GM23248 (cell line): ENCODE data around the gene TPRG1L. TPM values are rescaled to one million over a fixed set of nuclear protein-coding genes. Genes with fewer than 3 reads are reported as not detected.

Source experiments
- DNase-seq: peaks from one replicate; pipeline ENCODE4 v3.0.0-alpha.2; 2015
- H2AFZ ChIP-seq: fragments of 200-600 bp; sonication (generic); 2 replicates; pipeline ENCODE4 v1.6.1; 2016; ENCODE audit warnings: antibody characterized with exemption
- H3F3A ChIP-seq: fragments of 200-600 bp; sonication (generic); 2 replicates; pipeline ENCODE4 v1.6.1; 2016; ENCODE audit warnings: mild to moderate bottlenecking, antibody characterized with exemption, mixed run types; ENCODE audit not compliant: insufficient read depth
- H3K27ac ChIP-seq: fragments of 200-600 bp; sonication (generic); 2 replicates; pipeline ENCODE4 v1.5.1; 2016; ENCODE audit warnings: mild to moderate bottlenecking
- H3K27me3 ChIP-seq: fragments of 200-600 bp; sonication (generic); replicated peaks from 2 replicates; pipeline ENCODE4 v1.6.1; 2016; ENCODE audit warnings: mild to moderate bottlenecking; ENCODE audit not compliant: insufficient read depth
- H3K36me3 ChIP-seq: fragments of 200-600 bp; sonication (generic); 2 replicates; pipeline ENCODE4 v1.6.1; 2016; ENCODE audit warnings: low read depth, mild to moderate bottlenecking
- H3K4me1 ChIP-seq: fragments of 200-600 bp; sonication (generic); 2 replicates; pipeline ENCODE4 v1.6.1; 2016; ENCODE audit warnings: mild to moderate bottlenecking; ENCODE audit not compliant: insufficient read depth
- H3K4me2 ChIP-seq: fragments of 200-600 bp; sonication (generic); one replicate; pipeline ENCODE4 v1.6.1; 2016; ENCODE audit warnings: mild to moderate bottlenecking; ENCODE audit not compliant: unreplicated experiment
- H3K4me3 ChIP-seq: fragments of 200-600 bp; sonication (generic); 2 replicates; pipeline ENCODE4 v1.5.1; 2016; ENCODE audit warnings: mild to moderate bottlenecking
- H3K79me2 ChIP-seq: fragments of 200-600 bp; sonication (generic); 2 replicates; pipeline ENCODE4 v1.6.1; 2016; ENCODE audit warnings: mild to moderate bottlenecking; ENCODE audit not compliant: insufficient read depth
- H3K9ac ChIP-seq: fragments of 200-600 bp; sonication (generic); 2 replicates; pipeline ENCODE4 v1.6.1; 2016; ENCODE audit warnings: mild to moderate bottlenecking
- H3K9me2 ChIP-seq: fragments of 200-600 bp; sonication (generic); 2 replicates; pipeline ENCODE4 v1.6.1; 2016; ENCODE audit warnings: mixed run types, mild to moderate bottlenecking, moderate library complexity; ENCODE audit not compliant: insufficient read depth
- H3K9me3 ChIP-seq: fragments of 200-600 bp; sonication (generic); one replicate; pipeline ENCODE4 v1.6.1; 2017; ENCODE audit warnings: low read depth
- H4K20me1 ChIP-seq: fragments of 200-600 bp; sonication (generic); 2 replicates; pipeline ENCODE4 v1.6.0; 2016; ENCODE audit not compliant: insufficient read depth
- EZH2 ChIP-seq: fragments of 200-600 bp; sonication (generic); IDR thresholded peaks from 2 replicates; pipeline ENCODE4 v1.6.1; 2018; ENCODE audit warnings: antibody characterized with exemption, mild to moderate bottlenecking; ENCODE audit not compliant: insufficient read depth, poor library complexity, severe bottlenecking
- EZH2phosphoT487 ChIP-seq: fragments of 200-600 bp; sonication (generic); IDR thresholded peaks from 2 replicates; pipeline ENCODE4 v1.6.1; 2018; ENCODE audit warnings: antibody characterized with exemption, moderate library complexity, mild to moderate bottlenecking, low read depth; ENCODE audit not compliant: insufficient read depth
- WGBS, 2 experiments: methylation state at CpG; one replicate each; pipeline ENCODE4 v1.1.6; 2015 to 2017; ENCODE audit warnings: low lambda C conversion rate in 2 of 2, low coverage in 1 of 2; ENCODE audit errors: missing lambda C conversion rate in 2 of 2; 5-methylcytosine and 5-hydroxymethylcytosine counted together
- in situ Hi-C: fragments of 300-500 bp; cut with MboI; formaldehyde crosslinking; loops from 2 replicates; pipeline ENCODE4 v1.15.0; 2020
- polyA plus RNA-seq: library from polyadenylated mRNA; unstranded; fragments of >200 nt; fragmentation: Nextera tagmentation; extraction: Ambion mirVana; gene quantifications from 2 replicates; pipeline ENCODE4 v1.2.1, GENCODE V29; 2016
- total RNA-seq: library from RNA; depleted of rRNA; stranded (reverse); fragments of >200 nt; shearing (Covaris generic); gene quantifications from 2 replicates; pipeline ENCODE4 v1.2.3, GENCODE V29; 2014

TPRG1L gene
- total and polyA plus RNA-seq, 2 experiments from 2014 or later, result 30.7 to 30.9 TPM

DNA sequence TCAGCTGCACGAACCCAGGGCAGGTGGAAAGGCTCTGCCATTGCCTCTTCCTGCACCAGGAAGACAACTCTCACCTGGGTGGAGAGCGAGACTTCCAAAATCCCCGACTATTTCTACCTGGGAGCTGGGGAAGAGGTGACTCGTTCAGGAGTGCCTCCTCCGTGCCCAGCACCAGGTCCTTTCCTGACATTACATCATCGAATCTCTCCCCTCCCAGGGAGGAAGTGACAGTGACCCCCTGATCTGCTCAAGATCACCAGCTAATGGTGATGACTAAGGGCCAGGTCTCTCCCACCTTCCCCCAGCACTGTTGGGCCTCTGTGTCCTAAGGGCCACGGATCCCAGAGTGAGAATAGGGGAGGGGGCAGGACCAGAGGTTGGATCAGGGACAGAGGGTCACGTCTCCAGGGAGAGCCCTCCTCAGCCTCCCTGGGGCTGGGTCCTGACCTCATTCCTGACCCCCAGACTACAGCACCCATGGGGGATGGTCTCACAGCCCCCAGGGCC is 20.3 kb upstream of the TPRG1L start:
- Histone ChIP-seq H3K4me1 (no peaks in the 10 kb centered on the region), H3K4me3 (no peak overlapping the region), H3K27ac (no peak overlapping the region), H3K9ac (no peak overlapping the region), H3K9me3 (no peaks in the 10 kb centered on the region), H3K27me3 (0 out of 2 replicates have a peak, but pooled peaks cover 4% of the 10 kb centered on the region), H2AFZ (no peak overlapping the region), H3F3A (no peaks in the 10 kb centered on the region), H3K79me2 (no peaks in the 10 kb centered on the region), H3K36me3 (no peaks in the 10 kb centered on the region), H3K4me2 (no peak overlapping the region), H4K20me1 (no peaks in the 10 kb centered on the region), H3K9me2 (no peaks in the 10 kb centered on the region)
- TF ChIP-seq EZH2phosphoT487, result no peak
- TF ChIP-seq EZH2, result no peak
- 81 to 88% methylated on average over 8 of the region's 8 CpGs for WGBS, 2 experiments
- no peak for DNase-seq
- in situ Hi-C loops, result no loop called here

DNA sequence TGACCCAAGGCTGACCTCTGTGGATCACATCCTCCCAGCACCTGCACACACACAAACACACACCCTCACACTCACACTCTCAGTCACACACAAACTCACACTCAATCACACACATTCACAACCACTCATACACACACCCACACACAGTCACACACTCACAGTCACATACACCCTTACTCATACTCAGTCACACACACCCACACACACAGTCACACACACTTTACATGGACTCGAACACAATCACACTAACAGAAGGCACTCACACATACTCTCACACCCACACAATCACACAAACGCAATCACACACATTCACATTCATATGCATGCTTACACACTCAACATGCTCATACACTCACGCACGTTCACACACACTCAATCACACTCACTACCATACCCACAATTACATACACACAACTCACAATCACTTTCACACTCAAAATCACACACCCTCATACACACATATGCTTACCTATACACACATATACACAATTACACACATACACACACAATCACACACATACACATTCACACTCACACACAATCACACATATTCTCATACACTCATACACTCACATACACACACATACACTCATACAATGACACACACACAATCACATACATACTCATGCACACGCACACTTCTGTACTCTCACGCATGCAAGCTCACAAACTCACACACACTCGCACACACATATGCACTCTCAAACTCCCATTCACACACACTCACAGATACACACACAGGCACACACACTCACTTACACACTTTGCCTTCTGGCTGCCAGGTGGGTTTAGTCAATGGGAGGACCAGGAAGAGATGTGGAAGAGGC is 19.6 kb upstream of the TPRG1L start:
- H3F3A ChIP-seq, result no peaks in the 10 kb centered on the region
- H3K9me2 ChIP-seq, result no peaks in the 10 kb centered on the region
- H3K9me3 ChIP-seq, result no peaks in the 10 kb centered on the region
- no peak overlapping the region for H3K9ac ChIP-seq
- no peak overlapping the region for H3K27ac ChIP-seq
- no peak overlapping the region for H2AFZ ChIP-seq
- no peak overlapping the region for H3K4me2 ChIP-seq
- H3K36me3 ChIP-seq, result no peaks in the 10 kb centered on the region
- no peaks in the 10 kb centered on the region for H3K79me2 ChIP-seq
- WGBS, 2 experiments, result 77 to 78% methylated on average over 7 of the region's 7 CpGs
- TF ChIP-seq EZH2 (no peak), EZH2phosphoT487 (no peak)
- no peaks in the 10 kb centered on the region for H3K4me1 ChIP-seq
- H3K4me3 ChIP-seq, result no peak overlapping the region
- H4K20me1 ChIP-seq, result no peaks in the 10 kb centered on the region
- DNase-seq, result no peak
- peaks cover 8% of the 10 kb centered on the region; the same call in 1 of the 2 replicates for H3K27me3 ChIP-seq
- in situ Hi-C loops, result no loop called here

GRCh38 chr1:3606779-3607702 is 17.8 kb upstream of the TPRG1L start:
- DNase-seq, result no peak
- Histone ChIP-seq H3K4me1 (no peaks in the 10 kb centered on the region), H3K9me3 (no peaks in the 10 kb centered on the region), H3K4me2 (no peak overlapping the region), H3K79me2 (no peaks in the 10 kb centered on the region), H3K36me3 (no peaks in the 10 kb centered on the region), H4K20me1 (no peaks in the 10 kb centered on the region), H3F3A (no peaks in the 10 kb centered on the region), H3K9me2 (no peaks in the 10 kb centered on the region), H3K4me3 (no peak overlapping the region), H3K27me3 (peaks cover 18% of the 10 kb centered on the region), H3K9ac (no peak overlapping the region), H3K27ac (no peak overlapping the region), H2AFZ (no peak overlapping the region)
- in situ Hi-C loops, result no loop called here
- TF ChIP-seq EZH2 (no peak), EZH2phosphoT487 (no peak)
- 66 to 70% methylated on average over 17 to 23 of the region's 23 CpGs for WGBS, 2 experiments

- Histone ChIP-seq H3K79me2 (no peaks in the 10 kb centered on the region), H3K27me3 (peaks cover 18% of the 10 kb centered on the region), H3F3A (no peaks in the 10 kb centered on the region), H3K36me3 (no peaks in the 10 kb centered on the region), H3K27ac (no peak overlapping the region), H3K4me2 (no peak overlapping the region), H3K9me3 (no peaks in the 10 kb centered on the region), H2AFZ (no peak overlapping the region), H4K20me1 (no peaks in the 10 kb centered on the region), H3K9ac (no peak overlapping the region), H3K4me3 (no peak overlapping the region), H3K4me1 (no peaks in the 10 kb centered on the region), H3K9me2 (no peaks in the 10 kb centered on the region)
- DNase-seq, result no peak
- in situ Hi-C loops, result no loop called here
- TF ChIP-seq EZH2phosphoT487 (no peak), EZH2 (no peak)
- WGBS, 2 experiments, result 71 to 79% methylated on average over 14 to 18 of the region's 18 CpGs
Observed at GRCh38 chr1:3607703-3608065, 17.1 kb upstream of the TPRG1L start.
